Endothelial cell of umbilical vein (primary cell): ENCODE measurements around the gene COG5.

Experiments
- CTCF ChIP-seq, 2 donors: IDR thresholded peaks; 1 replicate in 1 of 2; 2 replicates in 1 of 2; pipeline ENCODE4 v1.5.1; 2011; ENCODE audit warnings: low read length in 2 of 2, mild to moderate bottlenecking in 2 of 2, moderate library complexity in 2 of 2, control low read depth in 1 of 2, inconsistent platforms in 1 of 2, low read depth in 1 of 2; ENCODE audit not compliant: insufficient read depth in 1 of 2; ENCODE audit errors: extremely low read depth in 1 of 2
- EZH2 ChIP-seq: IDR thresholded peaks from 2 replicates; pipeline ENCODE4 v1.6.1; 2012; ENCODE audit warnings: borderline replicate concordance, low read depth, mild to moderate bottlenecking, moderate library complexity, low read length, inconsistent platforms; ENCODE audit not compliant: severe bottlenecking
- POLR2A ChIP-seq: IDR thresholded peaks from 2 replicates; pipeline ENCODE4 v1.6.1; 2012; ENCODE audit warnings: low read depth, mild to moderate bottlenecking, control low read depth, low read length

- TF ChIP-seq POLR2A, result no peak
- no peak for TF ChIP-seq CTCF (IDR thresholded peaks at IDR 0.05; ENCODE audit: extremely low read depth in 1 of 2, insufficient read depth in 1 of 2, low read depth in 1 of 2, low read length in 2 of 2)
- TF ChIP-seq EZH2, result no peak
Measured at GRCh38 chr7:107267138-107267537, 296.6 kb downstream of the COG5 start.
